ENCODE data around the gene BTG3. TPM values are rescaled to one million over a fixed set of nuclear protein-coding genes. Genes with fewer than 3 reads are reported as not detected.

Gene BTG3
- total and polyA plus RNA-seq, 9 of the 15 experiments (the other 6 are each of a cell fraction or from before 2014, with no cell fraction given): 11.7 to 43.0 (median 29.7) TPM

DNA sequence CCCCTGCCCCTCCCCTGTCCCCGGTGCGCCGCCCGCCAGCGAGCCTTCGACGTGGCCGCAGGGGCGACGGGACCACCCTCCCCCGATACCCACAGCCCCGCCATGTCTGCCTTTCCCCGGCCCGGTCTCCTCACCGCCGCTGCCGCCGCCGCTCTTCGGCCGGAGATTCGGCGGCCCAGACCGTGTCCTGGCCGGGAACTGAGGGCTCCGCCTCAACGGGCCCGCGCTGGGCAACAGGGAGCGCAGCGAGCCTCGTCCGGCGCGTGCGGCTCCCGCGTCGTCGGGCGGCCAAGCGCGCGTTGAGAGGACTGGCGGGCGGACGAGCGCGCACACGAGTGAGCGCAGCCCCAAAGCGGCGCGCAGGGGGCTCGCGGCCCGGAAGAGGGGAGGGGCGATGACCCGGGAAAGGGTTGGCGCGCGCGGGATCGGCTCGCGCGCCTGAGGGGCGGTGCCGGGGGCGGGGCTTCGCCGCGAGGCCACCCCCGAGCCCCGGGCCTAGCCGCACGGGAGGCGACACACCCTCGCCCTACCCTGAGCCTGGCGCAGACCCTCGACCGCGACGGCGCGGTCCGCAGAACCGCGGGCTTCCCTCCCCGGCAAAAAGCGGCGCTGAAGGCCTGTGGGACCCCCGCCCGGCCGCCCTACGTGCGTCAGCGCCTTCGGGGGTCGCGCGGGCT lies at the start of gene BTG3 (continued):
- TF ChIP-seq, protein P1, sequence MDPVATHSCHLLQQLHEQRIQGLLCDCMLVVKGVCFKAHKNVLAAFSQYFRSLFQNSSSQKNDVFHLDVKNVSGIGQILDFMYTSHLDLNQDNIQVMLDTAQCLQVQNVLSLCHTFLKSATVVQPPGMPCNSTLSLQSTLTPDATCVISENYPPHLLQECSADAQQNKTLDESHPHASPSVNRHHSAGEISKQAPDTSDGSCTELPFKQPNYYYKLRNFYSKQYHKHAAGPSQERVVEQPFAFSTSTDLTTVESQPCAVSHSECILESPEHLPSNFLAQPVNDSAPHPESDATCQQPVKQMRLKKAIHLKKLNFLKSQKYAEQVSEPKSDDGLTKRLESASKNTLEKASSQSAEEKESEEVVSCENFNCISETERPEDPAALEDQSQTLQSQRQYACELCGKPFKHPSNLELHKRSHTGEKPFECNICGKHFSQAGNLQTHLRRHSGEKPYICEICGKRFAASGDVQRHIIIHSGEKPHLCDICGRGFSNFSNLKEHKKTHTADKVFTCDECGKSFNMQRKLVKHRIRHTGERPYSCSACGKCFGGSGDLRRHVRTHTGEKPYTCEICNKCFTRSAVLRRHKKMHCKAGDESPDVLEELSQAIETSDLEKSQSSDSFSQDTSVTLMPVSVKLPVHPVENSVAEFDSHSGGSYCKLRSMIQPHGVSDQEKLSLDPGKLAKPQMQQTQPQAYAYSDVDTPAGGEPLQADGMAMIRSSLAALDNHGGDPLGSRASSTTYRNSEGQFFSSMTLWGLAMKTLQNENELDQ (CRISPR knock-in tag; IDR thresholded peaks at IDR 0.05; ENCODE audit: borderline replicate concordance): no peak
- peak; percentile 56; the same call in 1 of the 2 replicates for TF ChIP-seq MTA3 (IDR thresholded peaks at IDR 0.05; ENCODE audit: borderline replicate concordance)
- no peak for TF ChIP-seq GTF2E2 (tag; IDR thresholded peaks at IDR 0.05)
- TF ChIP-seq, protein P2, sequence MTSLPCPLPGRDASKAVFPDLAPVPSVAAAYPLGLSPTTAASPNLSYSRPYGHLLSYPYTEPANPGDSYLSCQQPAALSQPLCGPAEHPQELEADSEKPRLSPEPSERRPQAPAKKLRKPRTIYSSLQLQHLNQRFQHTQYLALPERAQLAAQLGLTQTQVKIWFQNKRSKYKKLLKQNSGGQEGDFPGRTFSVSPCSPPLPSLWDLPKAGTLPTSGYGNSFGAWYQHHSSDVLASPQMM (CRISPR knock-in tag; IDR thresholded peaks at IDR 0.05): no peak
- no peak for TF ChIP-seq HNRNPLL (IDR thresholded peaks at IDR 0.05; ENCODE audit: low read depth, low read length, poor library complexity, severe bottlenecking)
- no peak for TF ChIP-seq KLF1 (tag; IDR thresholded peaks at IDR 0.05)
- TF ChIP-seq POLR2B (IDR thresholded peaks at IDR 0.05; ENCODE audit: low read depth, partially characterized antibody): peak; percentile 54
- TF ChIP-seq, protein P3, sequence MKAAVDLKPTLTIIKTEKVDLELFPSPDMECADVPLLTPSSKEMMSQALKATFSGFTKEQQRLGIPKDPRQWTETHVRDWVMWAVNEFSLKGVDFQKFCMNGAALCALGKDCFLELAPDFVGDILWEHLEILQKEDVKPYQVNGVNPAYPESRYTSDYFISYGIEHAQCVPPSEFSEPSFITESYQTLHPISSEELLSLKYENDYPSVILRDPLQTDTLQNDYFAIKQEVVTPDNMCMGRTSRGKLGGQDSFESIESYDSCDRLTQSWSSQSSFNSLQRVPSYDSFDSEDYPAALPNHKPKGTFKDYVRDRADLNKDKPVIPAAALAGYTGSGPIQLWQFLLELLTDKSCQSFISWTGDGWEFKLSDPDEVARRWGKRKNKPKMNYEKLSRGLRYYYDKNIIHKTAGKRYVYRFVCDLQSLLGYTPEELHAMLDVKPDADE (conservative IDR thresholded peaks at IDR 0.05; ENCODE audit: control insufficient read depth, low read depth, low read length): no peak
- TF ChIP-seq SMARCC2 (IDR thresholded peaks at IDR 0.05; ENCODE audit: low read depth): no peak
- no peak for TF ChIP-seq POLR3A (IDR thresholded peaks at IDR 0.05; ENCODE audit: borderline replicate concordance, extremely low read depth, insufficient read depth, insufficient read length)
- no peak for TF ChIP-seq DPF2 (IDR thresholded peaks at IDR 0.05)
- peak; percentile 72 for TF ChIP-seq RBBP5 (IDR thresholded peaks at IDR 0.05; ENCODE audit: borderline replicate concordance, insufficient read depth, low read length, poor library complexity, severe bottlenecking)
- TF ChIP-seq, protein P4, sequence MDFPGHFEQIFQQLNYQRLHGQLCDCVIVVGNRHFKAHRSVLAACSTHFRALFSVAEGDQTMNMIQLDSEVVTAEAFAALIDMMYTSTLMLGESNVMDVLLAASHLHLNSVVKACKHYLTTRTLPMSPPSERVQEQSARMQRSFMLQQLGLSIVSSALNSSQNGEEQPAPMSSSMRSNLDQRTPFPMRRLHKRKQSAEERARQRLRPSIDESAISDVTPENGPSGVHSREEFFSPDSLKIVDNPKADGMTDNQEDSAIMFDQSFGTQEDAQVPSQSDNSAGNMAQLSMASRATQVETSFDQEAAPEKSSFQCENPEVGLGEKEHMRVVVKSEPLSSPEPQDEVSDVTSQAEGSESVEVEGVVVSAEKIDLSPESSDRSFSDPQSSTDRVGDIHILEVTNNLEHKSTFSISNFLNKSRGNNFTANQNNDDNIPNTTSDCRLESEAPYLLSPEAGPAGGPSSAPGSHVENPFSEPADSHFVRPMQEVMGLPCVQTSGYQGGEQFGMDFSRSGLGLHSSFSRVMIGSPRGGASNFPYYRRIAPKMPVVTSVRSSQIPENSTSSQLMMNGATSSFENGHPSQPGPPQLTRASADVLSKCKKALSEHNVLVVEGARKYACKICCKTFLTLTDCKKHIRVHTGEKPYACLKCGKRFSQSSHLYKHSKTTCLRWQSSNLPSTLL (IDR thresholded peaks at IDR 0.05): no peak
- no peak for TF ChIP-seq NBN (IDR thresholded peaks at IDR 0.05; ENCODE audit: low read depth)
- no peak for TF ChIP-seq SNIP1 (IDR thresholded peaks at IDR 0.05; ENCODE audit: low read depth)
- TF ChIP-seq ZNF431 (CRISPR knock-in tag; IDR thresholded peaks at IDR 0.05): peak; percentile 63
- no peak for TF ChIP-seq ZNF3 (CRISPR knock-in tag; IDR thresholded peaks at IDR 0.05)
- TF ChIP-seq, protein P5, sequence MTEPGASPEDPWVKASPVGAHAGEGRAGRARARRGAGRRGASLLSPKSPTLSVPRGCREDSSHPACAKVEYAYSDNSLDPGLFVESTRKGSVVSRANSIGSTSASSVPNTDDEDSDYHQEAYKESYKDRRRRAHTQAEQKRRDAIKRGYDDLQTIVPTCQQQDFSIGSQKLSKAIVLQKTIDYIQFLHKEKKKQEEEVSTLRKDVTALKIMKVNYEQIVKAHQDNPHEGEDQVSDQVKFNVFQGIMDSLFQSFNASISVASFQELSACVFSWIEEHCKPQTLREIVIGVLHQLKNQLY (CRISPR knock-in tag; conservative IDR thresholded peaks at IDR 0.05): no peak
- no peak for TF ChIP-seq LCOR (CRISPR knock-in tag; IDR thresholded peaks at IDR 0.05)
- TF ChIP-seq ZC3H4 (CRISPR knock-in tag; IDR thresholded peaks at IDR 0.05; ENCODE audit: borderline replicate concordance): no peak
- no peak for TF ChIP-seq SMARCA4 (IDR thresholded peaks at IDR 0.05)

All from K562 (cell line).